ENCODE data around the gene ZFP36L2.

GRCh38 chr2:43250015-43250414, 23.6 kb upstream of the ZFP36L2 start:
- TF ChIP-seq GLIS3 (CRISPR knock-in tag; IDR thresholded peaks at IDR 0.05) (no peak), TOX (CRISPR knock-in tag; IDR thresholded peaks at IDR 0.05; ENCODE audit: borderline replicate concordance) (no peak), ZFP30 (CRISPR knock-in tag; IDR thresholded peaks at IDR 0.05) (no peak), ZNF8 (CRISPR knock-in tag; IDR thresholded peaks at IDR 0.05) (peak; percentile 93), ZNF565 (CRISPR knock-in tag; conservative IDR thresholded peaks at IDR 0.05; ENCODE audit: low read depth) (no peak), PATZ1 (CRISPR knock-in tag; IDR thresholded peaks at IDR 0.05; ENCODE audit: borderline replicate concordance) (no peak), SNAI2 (CRISPR knock-in tag; IDR thresholded peaks at IDR 0.05) (no peak), ZFP3 (CRISPR knock-in tag; IDR thresholded peaks at IDR 0.05) (no peak), BACH2 (CRISPR knock-in tag; IDR thresholded peaks at IDR 0.05; ENCODE audit: borderline replicate concordance) (no peak), ARNTL (CRISPR knock-in tag; IDR thresholded peaks at IDR 0.05; ENCODE audit: borderline replicate concordance, low read depth) (no peak), ISL1 (CRISPR knock-in tag; IDR thresholded peaks at IDR 0.05) (no peak)

Data from SK-N-SH treated with all-trans-retinoic acid at 6 μM for 48 hours (cell line).